ENCODE measurements around the gene RAD51C. TPM values are rescaled to one million over a fixed set of nuclear protein-coding genes. Genes with fewer than 3 reads are reported as not detected.

Gene RAD51C
- polyA plus RNA-seq, 1 of the 3 experiments (the other 2 are of a cell fraction), result 36.1 TPM

- no peak overlapping the region for H2AFZ ChIP-seq (ENCODE audit: low read depth)
- H3K9me3 ChIP-seq, result no peaks in the 10 kb centered on the region
- no peaks in the 10 kb centered on the region for H3K9me2 ChIP-seq
- ChIA-PET POLR2A (interaction anchor here (1.7 kb wide), 1 partner anchor 11 kb away, joined by 7 read pairs; no protein-coding TSS in a partner anchor), CTCF (interaction anchor here (0.8 to 1.5 kb wide), 3 partner anchors 16 to 38 kb away, joined by 3 to 4 read pairs (median 4); no protein-coding TSS in a partner anchor)
- H3K4me2 ChIP-seq, result no peak overlapping the region
- DNase-seq, result no peak
- no peaks in the 10 kb centered on the region for H3K27me3 ChIP-seq (ENCODE audit: insufficient read depth)
- H3F3A ChIP-seq (replicated peaks; ENCODE audit: insufficient read depth), result no peaks in the 10 kb centered on the region
- H3K4me3 ChIP-seq (ENCODE audit: low read depth in 2 of 2, low read length in 1 of 2), result no peak overlapping the region
- H3K27ac ChIP-seq (ENCODE audit: low read depth in 2 of 2, low read length in 1 of 2), result no peak overlapping the region
- H3K4me1 ChIP-seq (ENCODE audit: control insufficient read depth in 1 of 2, insufficient read depth in 2 of 2, low read depth in 1 of 2, low read length in 1 of 2), result no peaks in the 10 kb centered on the region
- 82% methylated on average over 6 of the region's 6 CpGs for WGBS (ENCODE audit: low lambda C conversion rate)
- no peaks in the 10 kb centered on the region for H4K20me1 ChIP-seq (ENCODE audit: insufficient read depth)
- no peak overlapping the region for H3K9ac ChIP-seq
- no peaks in the 10 kb centered on the region for H3K79me2 ChIP-seq (ENCODE audit: insufficient read depth)
- TF ChIP-seq RFX5 (IDR thresholded peaks at IDR 0.05; ENCODE audit: low read length) (no peak), YY1 (IDR thresholded peaks at IDR 0.05; ENCODE audit: low read depth) (no peak), JUND (IDR thresholded peaks at IDR 0.05) (no peak), FOSL2 (IDR thresholded peaks at IDR 0.05; ENCODE audit: borderline replicate concordance, low read depth) (no peak), SIN3A (IDR thresholded peaks at IDR 0.05; ENCODE audit: borderline replicate concordance, low read depth, low read length) (no peak)
- TF ChIP-seq, protein P1, sequence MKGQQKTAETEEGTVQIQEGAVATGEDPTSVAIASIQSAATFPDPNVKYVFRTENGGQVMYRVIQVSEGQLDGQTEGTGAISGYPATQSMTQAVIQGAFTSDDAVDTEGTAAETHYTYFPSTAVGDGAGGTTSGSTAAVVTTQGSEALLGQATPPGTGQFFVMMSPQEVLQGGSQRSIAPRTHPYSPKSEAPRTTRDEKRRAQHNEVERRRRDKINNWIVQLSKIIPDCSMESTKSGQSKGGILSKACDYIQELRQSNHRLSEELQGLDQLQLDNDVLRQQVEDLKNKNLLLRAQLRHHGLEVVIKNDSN (IDR thresholded peaks at IDR 0.05; ENCODE audit: borderline replicate concordance, low read depth), result no peak
- H3K36me3 ChIP-seq (replicated peaks in 1 of 2; ENCODE audit: control insufficient read depth in 1 of 2, insufficient read depth in 2 of 2, low read length in 1 of 2), result no peaks in the 10 kb centered on the region
These were observed 22.5 kb upstream of the RAD51C start for GRCh38 chr17:58669853-58670252.

GRCh38 chr17:58671969-58672368 is 20.4 kb upstream of the RAD51C start:
- 78% methylated on average over 3 of the region's 3 CpGs for WGBS (ENCODE audit: low lambda C conversion rate)
- ChIA-PET POLR2A (interaction anchor here (1.4 kb wide), 1 partner anchor 12 kb away, joined by 7 read pairs; no protein-coding TSS in a partner anchor), CTCF (interaction anchor here (0.6 to 0.8 kb wide), 2 partner anchors 339 to 340 kb away, joined by 3 read pairs; no protein-coding TSS in a partner anchor)
- Histone ChIP-seq H3K4me3 (ENCODE audit: low read depth in 2 of 2, low read length in 1 of 2) (no peak overlapping the region), H3F3A (replicated peaks; ENCODE audit: insufficient read depth) (no peaks in the 10 kb centered on the region), H3K79me2 (ENCODE audit: insufficient read depth) (no peaks in the 10 kb centered on the region), H4K20me1 (ENCODE audit: insufficient read depth) (no peaks in the 10 kb centered on the region), H3K9me2 (no peaks in the 10 kb centered on the region), H3K9me3 (no peaks in the 10 kb centered on the region), H3K36me3 (replicated peaks in 1 of 2; ENCODE audit: control insufficient read depth in 1 of 2, insufficient read depth in 2 of 2, low read length in 1 of 2) (no peaks in the 10 kb centered on the region), H2AFZ (ENCODE audit: low read depth) (no peak overlapping the region), H3K4me2 (no peak overlapping the region), H3K27ac (ENCODE audit: low read depth in 2 of 2, low read length in 1 of 2) (no peak overlapping the region), H3K27me3 (ENCODE audit: insufficient read depth) (no peaks in the 10 kb centered on the region), H3K4me1 (ENCODE audit: control insufficient read depth in 1 of 2, insufficient read depth in 2 of 2, low read depth in 1 of 2, low read length in 1 of 2) (no peaks in the 10 kb centered on the region), H3K9ac (no peak overlapping the region)
- no peak for DNase-seq
- TF ChIP-seq FOXJ3 (CRISPR knock-in tag; IDR thresholded peaks at IDR 0.05), result no peak
- no peak for TF ChIP-seq USF2 (IDR thresholded peaks at IDR 0.05; ENCODE audit: borderline replicate concordance, low read depth, low read length)
- TF ChIP-seq RXRA (IDR thresholded peaks at IDR 0.05; ENCODE audit: borderline replicate concordance, low read depth), result no peak
- no peak for TF ChIP-seq FOSL2 (IDR thresholded peaks at IDR 0.05; ENCODE audit: borderline replicate concordance, low read depth)
- no peak for TF ChIP-seq NFIC (IDR thresholded peaks at IDR 0.05; ENCODE audit: borderline replicate concordance)
- no peak for TF ChIP-seq SIN3A (IDR thresholded peaks at IDR 0.05; ENCODE audit: borderline replicate concordance, low read depth, low read length)
- TF ChIP-seq, protein P2, sequence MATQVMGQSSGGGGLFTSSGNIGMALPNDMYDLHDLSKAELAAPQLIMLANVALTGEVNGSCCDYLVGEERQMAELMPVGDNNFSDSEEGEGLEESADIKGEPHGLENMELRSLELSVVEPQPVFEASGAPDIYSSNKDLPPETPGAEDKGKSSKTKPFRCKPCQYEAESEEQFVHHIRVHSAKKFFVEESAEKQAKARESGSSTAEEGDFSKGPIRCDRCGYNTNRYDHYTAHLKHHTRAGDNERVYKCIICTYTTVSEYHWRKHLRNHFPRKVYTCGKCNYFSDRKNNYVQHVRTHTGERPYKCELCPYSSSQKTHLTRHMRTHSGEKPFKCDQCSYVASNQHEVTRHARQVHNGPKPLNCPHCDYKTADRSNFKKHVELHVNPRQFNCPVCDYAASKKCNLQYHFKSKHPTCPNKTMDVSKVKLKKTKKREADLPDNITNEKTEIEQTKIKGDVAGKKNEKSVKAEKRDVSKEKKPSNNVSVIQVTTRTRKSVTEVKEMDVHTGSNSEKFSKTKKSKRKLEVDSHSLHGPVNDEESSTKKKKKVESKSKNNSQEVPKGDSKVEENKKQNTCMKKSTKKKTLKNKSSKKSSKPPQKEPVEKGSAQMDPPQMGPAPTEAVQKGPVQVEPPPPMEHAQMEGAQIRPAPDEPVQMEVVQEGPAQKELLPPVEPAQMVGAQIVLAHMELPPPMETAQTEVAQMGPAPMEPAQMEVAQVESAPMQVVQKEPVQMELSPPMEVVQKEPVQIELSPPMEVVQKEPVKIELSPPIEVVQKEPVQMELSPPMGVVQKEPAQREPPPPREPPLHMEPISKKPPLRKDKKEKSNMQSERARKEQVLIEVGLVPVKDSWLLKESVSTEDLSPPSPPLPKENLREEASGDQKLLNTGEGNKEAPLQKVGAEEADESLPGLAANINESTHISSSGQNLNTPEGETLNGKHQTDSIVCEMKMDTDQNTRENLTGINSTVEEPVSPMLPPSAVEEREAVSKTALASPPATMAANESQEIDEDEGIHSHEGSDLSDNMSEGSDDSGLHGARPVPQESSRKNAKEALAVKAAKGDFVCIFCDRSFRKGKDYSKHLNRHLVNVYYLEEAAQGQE (IDR thresholded peaks at IDR 0.05; ENCODE audit: low read depth, low read length), result no peak
- no peak for TF ChIP-seq PBX3 (IDR thresholded peaks at IDR 0.05)
- no peak for TF ChIP-seq SMC3 (IDR thresholded peaks at IDR 0.05; ENCODE audit: low read depth, low read length)
- TF ChIP-seq RAD21 (IDR thresholded peaks at IDR 0.05; ENCODE audit: low read length), result no peak
- TF ChIP-seq, protein P3, sequence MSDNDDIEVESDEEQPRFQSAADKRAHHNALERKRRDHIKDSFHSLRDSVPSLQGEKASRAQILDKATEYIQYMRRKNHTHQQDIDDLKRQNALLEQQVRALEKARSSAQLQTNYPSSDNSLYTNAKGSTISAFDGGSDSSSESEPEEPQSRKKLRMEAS (IDR thresholded peaks at IDR 0.05; ENCODE audit: low read depth), result no peak
- no peak for TF ChIP-seq GABPA (IDR thresholded peaks at IDR 0.05; ENCODE audit: low read depth)
